LNCaP clone FGC (cell line): ENCODE results near the gene RCAN3.
"Not testable (repeated sequence)": the region's sequence is repeated elsewhere in the genome, so short reads cannot be mapped to it uniquely, and the experiment has no call there.

ENCODE experiments used
- DNase-seq: peaks from one replicate; pipeline ENCODE4 v3.0.0-alpha.2; 2011; ENCODE audit warnings: low read depth
- H3K4me3 ChIP-seq: 2 replicates; pipeline ENCODE4 v1.5.1; 2011; ENCODE audit warnings: mild to moderate bottlenecking, low read depth, low read length, control low read depth
- CTCF ChIP-seq: IDR thresholded peaks from 2 replicates; pipeline ENCODE4 v1.5.1; 2012; ENCODE audit warnings: mild to moderate bottlenecking; ENCODE audit not compliant: control insufficient read depth, insufficient read depth; ENCODE audit errors: extremely low read depth

RCAN3 gene

GRCh38 chr1:24484199-24484598 lies 18.4 kb upstream of the RCAN3 start:
- no peak for TF ChIP-seq CTCF
- H3K4me3 ChIP-seq, result no peak overlapping the region
- no peak for DNase-seq

DNA sequence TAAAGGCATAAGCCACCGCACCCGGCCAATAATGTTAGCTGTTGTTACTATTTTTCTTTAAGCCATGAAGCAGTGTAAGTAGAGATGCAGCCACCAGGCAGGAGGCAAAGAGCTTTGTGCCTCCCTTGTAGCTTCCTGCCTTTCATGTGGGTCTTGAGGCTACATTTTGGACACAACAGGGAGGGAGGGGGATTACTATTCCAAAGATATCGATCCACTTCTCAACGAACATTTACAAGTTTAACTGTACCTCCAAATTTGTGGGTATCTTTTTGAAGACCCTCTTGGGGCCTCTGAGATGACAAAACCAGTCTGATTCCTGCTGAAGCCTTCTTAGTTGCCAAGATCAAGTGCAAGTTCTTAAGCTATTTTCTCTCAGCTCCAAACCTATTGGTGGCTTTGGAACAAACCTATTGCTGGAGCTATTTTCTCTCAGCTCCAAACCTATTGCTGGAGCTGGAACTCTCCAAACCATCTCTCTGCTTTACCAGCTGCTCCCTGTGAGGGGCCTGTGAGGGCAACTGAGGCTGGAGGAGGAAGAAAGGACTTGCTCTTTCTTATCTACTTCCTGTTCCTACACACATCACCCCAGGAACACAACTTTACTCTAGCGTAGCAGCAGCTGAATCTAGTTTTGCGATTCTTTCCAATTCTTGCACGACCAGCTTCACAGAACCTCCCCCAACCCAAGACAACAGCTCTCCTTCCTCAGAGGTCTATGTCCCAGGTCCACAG lies 16.1 kb upstream of the RCAN3 start:
- no peak for DNase-seq
- H3K4me3 ChIP-seq, result no peak overlapping the region
- no peak for TF ChIP-seq CTCF

DNA sequence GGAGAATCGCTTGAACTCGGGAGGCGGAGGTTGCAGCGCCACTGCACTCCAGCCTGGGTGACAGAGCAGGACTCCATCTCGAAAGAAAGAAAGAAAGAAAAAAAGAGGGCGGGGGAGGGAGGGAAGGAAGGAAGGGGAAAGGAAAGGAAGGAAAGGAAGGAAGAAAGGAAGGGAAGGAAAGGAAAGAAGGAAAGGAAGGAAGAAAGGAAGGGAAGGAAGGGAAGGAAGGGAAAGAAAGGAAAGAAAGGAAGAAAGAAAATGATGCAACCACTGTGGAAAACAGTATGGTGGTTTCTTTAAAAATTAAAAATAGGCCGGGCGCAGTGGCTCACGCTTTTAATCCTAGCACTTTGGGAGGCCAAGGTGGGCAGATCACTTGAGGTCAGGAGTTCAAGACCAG lies 15.2 kb upstream of the RCAN3 start:
- H3K4me3 ChIP-seq, result no peak overlapping the region
- no peak for DNase-seq
- TF ChIP-seq CTCF, result no peak

DNA sequence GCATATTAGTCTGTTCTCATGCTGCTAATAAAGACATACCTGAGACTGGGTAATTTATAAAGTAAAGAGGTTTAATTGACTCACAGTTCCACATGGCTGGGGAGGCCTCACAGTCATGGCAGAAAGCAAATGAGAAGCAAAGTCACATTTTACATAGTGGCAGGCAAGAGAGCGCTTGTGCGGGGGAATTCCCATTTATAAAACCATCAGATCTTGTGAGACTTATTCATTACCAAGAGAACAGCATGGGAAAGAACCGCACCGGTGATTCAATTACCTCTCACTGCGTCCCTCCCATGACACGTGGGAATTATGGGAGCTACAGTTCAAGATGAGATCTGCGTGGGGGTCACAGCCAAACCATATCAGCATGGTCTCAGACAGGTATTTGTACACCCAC lies 14.5 kb upstream of the RCAN3 start:
- DNase-seq, H3K4me3 ChIP-seq: not testable (repeated sequence)

DNA sequence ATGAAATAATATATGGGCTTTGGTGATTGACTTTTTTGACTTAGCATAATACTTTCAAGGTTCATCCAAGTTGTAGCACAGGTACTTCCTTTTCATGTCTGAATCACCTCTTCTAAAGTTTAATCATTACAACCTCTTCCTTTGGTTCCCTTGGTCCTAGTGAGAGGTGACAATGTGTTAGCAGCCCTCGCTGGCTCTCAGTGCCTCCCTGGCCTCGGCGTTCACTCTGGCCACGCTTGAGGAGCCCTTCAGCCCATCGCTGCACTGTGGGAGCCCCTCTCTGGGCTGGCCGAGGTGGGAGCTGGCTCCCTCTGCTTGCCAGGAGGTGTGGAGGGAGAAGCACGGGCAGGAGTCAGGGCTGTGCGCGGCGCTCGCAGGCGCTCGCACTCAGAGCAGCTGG lies 13.0 kb upstream of the RCAN3 start:
- no peak for TF ChIP-seq CTCF
- H3K4me3 ChIP-seq, result no peak overlapping the region
- no peak for DNase-seq

GRCh38 chr1:24490101-24490781 lies 12.4 kb upstream of the RCAN3 start:
- DNase-seq, result no peak

More at GRCh38 chr1:24490101-24490781, 12.4 kb upstream of the RCAN3 start:
- no peak overlapping the region for H3K4me3 ChIP-seq
- no peak for TF ChIP-seq CTCF
